H9 (cell line): ENCODE results near the gene TENM3. TPM values are rescaled to one million over a fixed set of nuclear protein-coding genes. Genes with fewer than 3 reads are reported as not detected.

Source experiments
- DNase-seq: peaks from one replicate; pipeline ENCODE4 v3.0.0-alpha.2; 2017
- H2AFZ ChIP-seq: one replicate; pipeline ENCODE4 v1.6.1; 2013; ENCODE audit warnings: mild to moderate bottlenecking, low read length, control low read depth, moderate library complexity
- H2AK5ac ChIP-seq: 2 replicates; pipeline ENCODE4 v1.6.1; 2013; ENCODE audit warnings: low read length, control low read depth, mixed read lengths; ENCODE audit not compliant: insufficient read length
- H2BK120ac ChIP-seq: one replicate; pipeline ENCODE4 v1.6.1; 2013; ENCODE audit warnings: low read depth, mild to moderate bottlenecking, low read length, control low read depth, inconsistent platforms; ENCODE audit not compliant: poor library complexity, severe bottlenecking
- H2BK12ac ChIP-seq: 2 replicates; pipeline ENCODE4 v1.6.1; 2013; ENCODE audit warnings: low read length, control low read depth, mixed read lengths, low read depth; ENCODE audit not compliant: insufficient read length
- H2BK15ac ChIP-seq: 2 replicates; pipeline ENCODE4 v1.6.1; 2013; ENCODE audit warnings: low read depth, low read length, control low read depth
- H2BK20ac ChIP-seq: one replicate; pipeline ENCODE4 v1.6.1; 2013; ENCODE audit warnings: low read depth, mild to moderate bottlenecking, low read length, control low read depth, inconsistent platforms; ENCODE audit not compliant: poor library complexity, severe bottlenecking
- H2BK5ac ChIP-seq: 2 replicates; pipeline ENCODE4 v1.6.1; 2013; ENCODE audit warnings: low read length, control low read depth, mixed read lengths; ENCODE audit not compliant: insufficient read length
- H3K14ac ChIP-seq: 2 replicates; pipeline ENCODE4 v1.6.1; 2013; ENCODE audit warnings: low read length, control low read depth; ENCODE audit not compliant: insufficient read depth
- H3K18ac ChIP-seq: 2 replicates; pipeline ENCODE4 v1.6.1; 2013; ENCODE audit warnings: low read depth, mild to moderate bottlenecking, mixed read lengths, low read length, control low read depth; ENCODE audit not compliant: insufficient read length
- H3K23ac ChIP-seq: 2 replicates; pipeline ENCODE4 v1.6.1; 2013; ENCODE audit warnings: low read length, control low read depth, mixed read lengths, low read depth; ENCODE audit not compliant: insufficient read length
- H3K23me2 ChIP-seq: 2 replicates; pipeline ENCODE4 v1.6.1; 2013; ENCODE audit warnings: low read depth, mild to moderate bottlenecking, mixed read lengths, low read length, control low read depth; ENCODE audit not compliant: insufficient read length, poor library complexity, severe bottlenecking
- H3K27ac ChIP-seq: 2 replicates; pipeline ENCODE4 v1.5.1; 2013; ENCODE audit warnings: low read length, control low read depth, mixed read lengths, low read depth; ENCODE audit not compliant: insufficient read length
- H3K27me3 ChIP-seq: 2 replicates; pipeline ENCODE4 v1.6.1; 2013; ENCODE audit warnings: low read length, control low read depth, inconsistent platforms; ENCODE audit not compliant: insufficient read depth
- H3K4ac ChIP-seq: 2 replicates; pipeline ENCODE4 v1.6.1; 2013; ENCODE audit warnings: low read depth, mild to moderate bottlenecking, control low read depth, inconsistent platforms, low read length, moderate library complexity
- H3K4me1 ChIP-seq: 2 replicates; pipeline ENCODE4 v1.6.1; 2013; ENCODE audit warnings: low read length, control low read depth, inconsistent platforms; ENCODE audit not compliant: insufficient read depth
- H3K4me2 ChIP-seq: 2 replicates; pipeline ENCODE4 v1.6.1; 2013; ENCODE audit warnings: low read length, control low read depth, mixed read lengths; ENCODE audit not compliant: insufficient read length, insufficient read depth
- H3K56ac ChIP-seq: 2 replicates; pipeline ENCODE4 v1.6.1; 2013; ENCODE audit warnings: low read depth, mild to moderate bottlenecking, mixed read lengths, low read length, control low read depth; ENCODE audit not compliant: insufficient read length
- H3K79me1 ChIP-seq: 2 replicates; pipeline ENCODE4 v1.6.1; 2013; ENCODE audit warnings: low read depth, mild to moderate bottlenecking, moderate library complexity, low read length, control low read depth, inconsistent platforms; ENCODE audit not compliant: insufficient read depth, poor library complexity, severe bottlenecking
- H3K79me2 ChIP-seq: 2 replicates; pipeline ENCODE4 v1.6.1; 2013; ENCODE audit warnings: low read length, control low read depth, inconsistent platforms; ENCODE audit not compliant: insufficient read depth
- H3K9ac ChIP-seq: 2 replicates; pipeline ENCODE4 v1.6.1; 2013; ENCODE audit warnings: low read length, control low read depth, mixed read lengths; ENCODE audit not compliant: insufficient read length; ENCODE audit errors: extremely low read depth
- H3K9me3 ChIP-seq: one replicate; pipeline ENCODE4 v1.6.1; 2013; ENCODE audit warnings: low read depth, low read length, inconsistent platforms; ENCODE audit not compliant: control insufficient read depth
- H3T11ph ChIP-seq: one replicate; pipeline ENCODE4 v1.6.1; 2013; ENCODE audit warnings: mild to moderate bottlenecking, low read length, control low read depth, inconsistent platforms
- H4K20me1 ChIP-seq: one replicate; pipeline ENCODE4 v1.6.1; 2013; ENCODE audit not compliant: control insufficient read depth, insufficient read length, insufficient read depth
- H4K5ac ChIP-seq: 2 replicates; pipeline ENCODE4 v1.6.1; 2013; ENCODE audit warnings: low read depth, mild to moderate bottlenecking, mixed read lengths, low read length, control low read depth; ENCODE audit not compliant: insufficient read length
- H4K8ac ChIP-seq: replicated peaks from 2 replicates; pipeline ENCODE4 v1.6.1; 2013; ENCODE audit warnings: low read length, control low read depth, mixed read lengths, low read depth; ENCODE audit not compliant: insufficient read length
- H4K91ac ChIP-seq: 2 replicates; pipeline ENCODE4 v1.6.1; 2013; ENCODE audit warnings: low read depth, mild to moderate bottlenecking, moderate library complexity, mixed read lengths, low read length, control low read depth; ENCODE audit not compliant: insufficient read length
- H3K27ac Mint-ChIP-seq, 3 experiments: 2 replicates in 2 of 3; 3 replicates in 1 of 3; pipeline ENCODE4 v1.8.0; 2020 to 2021; ENCODE audit warnings: mixed read lengths in 3 of 3, mild to moderate bottlenecking in 1 of 3, moderate library complexity in 1 of 3
- H3K27me3 Mint-ChIP-seq: 2 replicates; pipeline ENCODE4 v1.8.0; 2021; ENCODE audit warnings: low read depth, mild to moderate bottlenecking, moderate library complexity, mixed read lengths
- H3K36me3 Mint-ChIP-seq, 3 experiments: 2 replicates in 2 of 3; 3 replicates in 1 of 3; pipeline ENCODE4 v1.8.0; 2020 to 2021; ENCODE audit warnings: low read depth in 3 of 3, mixed read lengths in 3 of 3; ENCODE audit not compliant: insufficient read depth in 1 of 3
- H3K4me1 Mint-ChIP-seq, 2 experiments: 2 replicates each; pipeline ENCODE4 v1.8.0; 2020; ENCODE audit warnings: mixed read lengths in 2 of 2
- H3K4me3 Mint-ChIP-seq, 2 experiments: 2 replicates in 1 of 2; 3 replicates in 1 of 2; pipeline ENCODE4 v1.8.0; 2020 to 2021; ENCODE audit warnings: mild to moderate bottlenecking in 2 of 2, mixed read lengths in 2 of 2, moderate library complexity in 1 of 2
- H3K9me3 Mint-ChIP-seq, 2 experiments: 2 replicates in 1 of 2; 3 replicates in 1 of 2; pipeline ENCODE4 v1.8.0; 2020; ENCODE audit warnings: mild to moderate bottlenecking in 2 of 2, mixed read lengths in 2 of 2, moderate library complexity in 1 of 2
- CTCF ChIP-seq: fragments of 200-600 bp; sonication (generic); conservative IDR thresholded peaks from 3 replicates; pipeline ENCODE4 v1.8.0; 2021; ENCODE audit warnings: antibody characterized with exemption, mild to moderate bottlenecking
- WGBS: extraction: QIAGEN DNeasy Blood & Tissue Kit; methylation state at CpG from one replicate; pipeline ENCODE4 v1.1.7; 2013; ENCODE audit warnings: missing lambda C conversion rate, low lambda C conversion rate, mixed read lengths; ENCODE audit not compliant: insufficient read length; ENCODE audit errors: extremely low coverage; 5-methylcytosine and 5-hydroxymethylcytosine counted together
- total RNA-seq: library from RNA; stranded (reverse); gene quantifications from 2 replicates; pipeline ENCODE4 v1.2.1, GENCODE V29; 2021

The TENM3 gene
- total RNA-seq, 1 experiment from 2014 or later = 49.6 TPM

GRCh38 chr4:182740256-182740655 is 497.1 kb downstream of the TENM3 start:
- Histone ChIP-seq H3K9me3 (no peaks in the 10 kb centered on the region), H4K5ac (no peak overlapping the region), H2BK120ac (no peak overlapping the region), H3K79me2 (no peaks in the 10 kb centered on the region; the same call in 1 of the 2 replicates), H3K23ac (no peak overlapping the region), H2BK5ac (no peak overlapping the region), H4K91ac (no peak overlapping the region), H2BK20ac (no peak overlapping the region), H3K14ac (no peak overlapping the region), H3K23me2 (no peaks in the 10 kb centered on the region), H3K27me3 (peaks cover 2% of the 10 kb centered on the region; the same call in 1 of the 2 replicates), H4K20me1 (no peaks in the 10 kb centered on the region), H2AFZ (no peak overlapping the region), H3T11ph (no peak overlapping the region), H3K9ac (no peak overlapping the region), H3K18ac (no peak overlapping the region), H4K8ac (no peak overlapping the region), H2BK15ac (no peak overlapping the region), H2BK12ac (no peak overlapping the region), H3K27ac (no peak overlapping the region), H3K4me2 (no peak overlapping the region), H3K56ac (no peak overlapping the region), H2AK5ac (no peak overlapping the region), H3K4me1 (no peaks in the 10 kb centered on the region), H3K4ac (no peak overlapping the region), H3K79me1 (no peaks in the 10 kb centered on the region)
- no peak overlapping the region for H3K4me3 Mint-ChIP-seq
- H3K27me3 Mint-ChIP-seq = no peaks in the 10 kb centered on the region
- no peaks in the 10 kb centered on the region for H3K9me3 Mint-ChIP-seq
- WGBS = no CpG with 5 or more reads among the region's 3 CpGs
- peak overlapping the region in 1 of 3 experiments; percentile 65; a peak in 1 of 7 replicates for H3K27ac Mint-ChIP-seq
- TF ChIP-seq CTCF = no peak
- peaks cover 4 to 7% of the 10 kb centered on the region in 2 experiments for H3K4me1 Mint-ChIP-seq
- no peak for DNase-seq
- H3K36me3 Mint-ChIP-seq = peaks cover 6 to 9% (median 9%) of the 10 kb centered on the region in 3 experiments; a peak in 6 of 7 replicates
